OCI-M1 (cell line): Measurements from ENCODE around the gene DHRS7C.
"Not testable (repeated sequence)": the region's sequence is repeated elsewhere in the genome, so short reads cannot be mapped to it uniquely, and the experiment has no call there.

Experiments
- DNase-seq: peaks from one replicate; lab custom pipeline; 2025; lab: John Stamatoyannopoulos, UW

Gene DHRS7C

DNA sequence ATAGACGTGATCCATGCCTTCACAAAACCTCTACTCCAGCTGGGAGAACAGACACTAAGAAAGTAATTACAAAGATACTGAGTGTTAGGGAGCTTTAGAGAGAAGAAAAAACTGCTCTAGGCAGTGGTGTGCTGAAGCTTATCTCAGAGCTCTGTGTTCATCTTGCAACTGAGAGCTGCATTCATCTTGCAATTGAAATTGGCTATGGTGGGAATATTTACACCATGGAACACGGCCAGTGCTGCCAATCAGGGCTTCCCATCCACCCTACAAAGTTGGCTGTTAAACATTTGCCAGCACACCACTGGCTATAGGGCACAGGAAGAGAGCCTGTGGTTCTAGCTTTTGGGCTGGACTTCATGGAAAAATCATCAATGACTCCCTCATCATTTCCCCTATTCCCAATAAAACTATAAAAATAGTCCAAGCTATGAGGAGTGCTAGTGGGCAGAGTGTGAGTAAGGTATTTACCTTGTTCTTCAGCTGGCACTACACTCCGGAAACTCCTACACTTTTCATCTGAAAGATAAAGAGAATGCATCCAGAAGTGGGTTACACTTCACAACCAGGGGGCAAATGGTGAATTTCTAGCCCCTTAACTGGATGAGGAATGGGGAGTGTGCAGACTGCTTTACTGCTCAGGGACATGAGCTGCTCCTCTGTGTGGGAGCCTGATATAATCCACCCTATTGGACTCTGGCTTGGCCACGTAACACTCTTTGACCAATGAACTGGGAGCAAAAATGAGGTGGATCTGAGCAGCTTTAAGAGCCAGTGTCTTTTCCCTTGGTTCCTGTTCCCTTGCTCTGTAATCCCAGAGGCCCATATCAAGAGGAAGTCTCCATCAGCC lies 18.9 kb upstream of the DHRS7C start:
- DNase-seq = no peak

DNA sequence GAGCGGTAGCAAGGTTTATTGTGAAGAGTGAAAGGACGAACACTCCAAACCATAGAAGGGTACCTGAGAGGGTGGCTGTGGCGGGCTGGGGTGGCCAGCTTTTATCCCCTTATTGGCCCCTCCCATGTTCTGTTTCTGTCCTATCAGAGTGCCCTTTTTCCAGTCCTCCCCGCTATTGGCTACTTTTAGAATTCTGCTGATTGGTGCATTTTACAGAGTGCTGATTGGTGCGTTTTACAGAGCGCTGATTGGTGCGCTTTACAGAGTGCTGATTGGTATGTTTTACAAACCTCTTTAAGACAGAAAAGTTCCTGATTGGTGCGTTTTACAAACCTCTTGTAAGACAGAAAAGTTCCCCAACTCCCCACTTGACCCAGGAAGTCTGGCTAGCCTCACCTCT lies 18.0 kb upstream of the DHRS7C start:
- no peak for DNase-seq

DNA sequence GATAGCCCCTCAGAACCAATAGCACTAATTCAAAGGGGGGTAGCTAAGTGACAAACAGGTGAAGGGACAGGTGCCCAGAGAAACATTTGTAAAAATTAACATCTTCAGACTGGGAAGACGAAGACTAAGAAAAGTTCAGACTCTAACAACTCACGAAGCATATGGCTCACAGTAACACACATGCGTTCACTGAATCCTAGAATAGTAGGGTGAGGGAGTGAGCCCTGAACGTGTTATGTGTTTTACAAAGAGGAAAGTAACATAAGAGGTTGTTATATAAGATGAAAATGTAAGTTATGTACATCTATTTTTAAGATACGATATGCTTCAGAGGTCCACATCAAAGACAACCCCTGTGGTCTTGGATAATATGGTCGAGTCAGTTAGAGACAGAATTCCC lies 15.3 kb upstream of the DHRS7C start:
- DNase-seq = no peak

DNA sequence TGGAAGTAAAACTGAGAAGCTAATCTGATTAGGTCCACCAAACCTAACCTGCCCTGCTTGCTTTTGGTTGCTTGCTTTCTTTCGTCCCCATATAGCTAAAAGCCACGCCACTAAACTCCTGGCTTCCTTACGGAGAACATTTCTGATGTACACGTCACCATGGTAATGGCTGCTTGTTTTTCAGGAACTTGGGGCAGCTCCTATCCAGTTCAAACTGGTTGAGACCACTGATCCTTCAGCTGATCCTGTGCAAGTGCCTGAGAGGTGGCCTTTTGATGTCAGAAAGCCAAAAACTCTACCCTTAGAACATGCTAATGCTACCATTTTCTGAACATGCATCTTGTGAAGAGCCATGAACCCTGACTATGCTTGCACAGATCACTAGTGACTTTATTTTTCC lies 14.4 kb upstream of the DHRS7C start:
- DNase-seq = peak; percentile 59

DNA sequence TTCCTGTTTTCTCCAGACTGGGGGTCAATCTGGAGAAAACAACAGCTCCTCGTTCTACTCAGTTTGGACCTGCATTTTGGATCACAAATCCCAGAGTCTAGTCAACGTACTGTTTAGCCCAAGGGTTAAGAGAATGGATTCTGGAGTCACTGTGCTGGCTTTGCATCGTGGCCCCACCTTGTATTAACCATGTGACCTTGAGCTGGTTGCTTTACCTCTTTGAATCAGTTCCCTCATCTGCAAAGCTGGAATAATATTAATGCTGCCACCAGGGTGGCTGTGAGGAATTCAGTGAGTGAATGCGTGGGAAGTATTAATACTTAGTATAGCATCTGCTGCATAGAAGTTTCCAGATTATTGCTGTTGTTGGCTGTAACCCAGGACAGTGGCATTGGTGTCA lies 11.3 kb upstream of the DHRS7C start:
- no peak for DNase-seq

DNA sequence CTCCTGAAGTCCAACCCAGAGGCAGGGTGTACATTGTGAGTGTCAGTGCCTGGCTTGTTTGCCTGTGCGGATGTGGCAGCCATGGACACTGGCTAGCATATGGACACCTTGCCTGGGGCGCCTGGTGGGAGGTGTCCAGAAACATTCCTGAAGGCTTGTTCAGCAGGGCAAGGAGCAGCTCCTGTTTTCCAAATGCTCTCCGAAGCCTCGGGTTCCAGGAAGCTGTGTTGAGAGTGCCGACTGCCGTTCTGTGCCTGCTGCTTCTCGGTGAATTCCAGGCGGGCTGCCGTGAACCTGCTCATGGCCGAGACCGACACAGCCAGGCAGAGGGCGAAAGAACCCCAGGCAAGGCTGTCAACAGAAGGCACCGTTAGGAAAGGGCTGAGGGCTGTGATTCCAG lies 10.9 kb upstream of the DHRS7C start:
- no peak for DNase-seq

DNA sequence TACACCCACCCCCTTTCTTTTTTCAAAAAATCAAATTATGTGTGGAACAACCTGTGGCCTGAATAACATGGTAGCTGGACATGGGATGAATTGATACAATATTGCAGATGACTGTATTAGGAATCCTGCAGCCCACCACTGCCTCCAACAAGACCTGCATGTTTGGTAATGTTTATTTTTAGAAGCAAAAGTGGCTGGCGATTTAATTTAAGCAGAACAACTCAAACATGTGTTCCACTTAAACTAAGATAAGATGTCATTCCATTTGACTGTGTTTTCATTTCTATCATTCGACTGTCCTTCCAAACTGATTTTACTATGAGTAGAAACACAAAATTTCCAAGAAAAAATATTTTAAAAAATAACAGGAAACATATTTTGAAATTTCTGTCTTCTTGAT lies 10.1 kb upstream of the DHRS7C start:
- no peak for DNase-seq

DNA sequence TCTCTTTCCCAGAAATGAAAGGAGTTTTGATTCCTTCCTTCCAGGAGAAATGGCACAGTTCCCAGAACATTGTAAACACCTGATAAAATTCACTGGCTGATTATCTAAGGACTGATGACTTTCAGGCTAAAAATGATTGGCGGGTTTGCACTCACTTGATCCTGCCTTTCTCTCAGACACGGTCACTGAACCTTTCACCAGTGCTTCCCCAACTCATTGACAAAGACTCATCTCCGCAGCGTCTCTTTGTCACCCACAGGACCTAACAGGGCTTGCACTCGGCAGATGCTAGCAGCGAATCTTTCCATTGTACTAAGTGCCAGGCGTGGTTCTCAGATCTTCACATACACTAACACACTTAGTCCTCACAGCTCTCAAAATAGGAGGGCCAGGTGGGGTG lies 7.3 kb upstream of the DHRS7C start:
- no peak for DNase-seq

DNA sequence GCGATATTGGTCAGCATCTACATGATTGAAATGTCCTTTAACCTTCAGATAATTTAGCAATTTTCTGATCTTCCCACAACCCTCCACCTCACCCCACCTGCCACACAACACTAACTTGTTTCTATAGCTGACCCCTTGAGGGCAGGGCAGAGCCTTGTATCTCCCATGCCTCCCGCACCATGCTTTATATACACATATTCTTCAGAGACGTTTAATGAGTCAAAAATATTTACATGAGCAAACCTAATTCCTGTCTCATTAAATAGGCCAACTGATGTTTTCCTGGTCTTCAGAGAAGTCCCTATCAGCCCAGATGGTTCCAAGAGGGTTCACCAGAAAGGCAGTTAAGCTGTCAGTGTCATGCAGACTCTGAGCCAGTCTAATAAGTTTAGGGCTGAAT lies 6.6 kb upstream of the DHRS7C start:
- DNase-seq = no peak

DNA sequence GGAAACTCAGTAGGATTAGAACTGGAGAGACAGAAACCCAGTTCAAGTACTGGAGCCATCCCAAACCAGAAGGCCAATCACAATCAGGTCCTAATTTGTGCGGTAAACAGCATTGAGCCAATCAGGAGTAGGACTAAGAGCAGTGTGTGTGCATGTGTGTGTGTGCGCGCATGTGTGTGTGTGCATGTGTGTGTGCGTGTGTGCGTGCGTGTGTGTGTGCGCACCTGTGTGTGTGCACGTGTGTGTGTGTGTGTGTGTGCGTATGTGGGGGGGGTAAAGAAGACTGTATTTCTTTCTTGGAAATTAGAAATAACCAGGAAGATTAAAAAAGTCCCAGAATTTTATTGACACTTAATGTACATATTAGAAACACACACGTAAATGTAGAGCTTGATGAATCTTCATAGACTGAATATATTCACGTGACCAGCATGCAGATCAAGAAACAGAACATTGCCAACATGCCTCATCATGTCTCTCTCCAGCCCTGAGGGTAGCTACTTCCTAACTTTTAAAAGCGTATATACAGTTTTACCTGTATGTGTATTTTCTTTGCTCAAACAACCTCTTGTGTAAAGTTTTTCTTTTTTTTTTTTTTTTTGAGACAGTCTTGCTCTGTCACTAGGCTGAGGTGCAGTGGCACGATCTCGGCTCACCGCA lies 919 bp upstream of the DHRS7C start:
- no peak for DNase-seq

DNA sequence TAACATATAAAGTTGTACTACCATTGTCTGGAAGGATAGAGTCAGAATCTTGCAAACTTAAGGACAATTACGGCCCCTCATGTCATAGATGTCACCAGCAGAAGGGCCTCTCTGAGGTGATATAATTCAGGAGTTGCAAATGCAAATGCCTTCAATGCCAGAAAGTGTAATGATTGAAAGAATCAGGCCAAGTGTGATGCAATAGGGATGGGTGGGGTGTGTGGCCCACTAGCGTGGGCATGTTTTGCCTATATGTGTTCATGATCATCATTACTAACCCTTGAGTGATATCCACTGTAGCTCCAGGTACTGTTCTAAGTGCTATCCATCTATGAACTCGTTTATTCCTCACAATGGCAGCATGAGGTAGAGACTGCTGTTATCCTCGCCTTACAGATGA lies 1.1 kb downstream of the DHRS7C start:
- DNase-seq = no peak

DNA sequence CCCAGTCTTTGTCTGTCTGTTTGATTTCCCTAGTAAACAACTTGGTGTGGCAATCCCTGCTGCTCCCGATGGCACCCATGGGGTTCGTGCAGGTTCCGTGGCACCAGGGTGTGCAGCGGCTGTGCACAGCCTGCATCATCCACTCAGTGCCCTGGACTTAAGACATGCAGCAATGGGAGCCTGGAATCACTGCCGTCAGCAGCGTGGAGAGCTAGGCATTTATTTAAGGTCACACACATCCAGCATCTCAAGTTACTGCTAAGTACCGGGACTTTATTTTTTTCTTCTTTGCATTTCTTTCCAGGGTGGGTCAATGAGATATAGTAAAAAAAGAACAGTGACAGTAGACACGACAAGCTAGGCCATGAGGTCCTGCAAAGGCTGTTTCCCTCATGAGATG lies 2.8 kb downstream of the DHRS7C start:
- no peak for DNase-seq

DNA sequence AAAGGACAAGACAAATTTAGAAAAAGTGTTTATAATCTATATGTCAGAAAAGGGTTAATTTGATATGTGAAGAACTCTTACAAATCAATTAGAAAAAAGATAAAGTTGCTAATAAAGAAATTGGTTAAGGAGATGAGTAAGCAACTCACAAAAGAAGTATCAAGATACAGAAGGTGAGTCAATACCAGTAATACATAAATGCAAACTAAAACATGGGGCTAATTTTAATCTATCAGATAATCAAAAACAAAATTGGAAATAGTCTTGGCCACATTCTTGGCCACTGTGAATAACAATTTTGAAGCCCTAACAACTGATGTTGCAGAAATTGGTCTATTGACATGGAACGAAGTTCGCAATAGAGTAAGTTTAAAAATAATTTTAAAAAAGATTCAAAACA lies 6.8 kb downstream of the DHRS7C start:
- DNase-seq = no peak

DNA sequence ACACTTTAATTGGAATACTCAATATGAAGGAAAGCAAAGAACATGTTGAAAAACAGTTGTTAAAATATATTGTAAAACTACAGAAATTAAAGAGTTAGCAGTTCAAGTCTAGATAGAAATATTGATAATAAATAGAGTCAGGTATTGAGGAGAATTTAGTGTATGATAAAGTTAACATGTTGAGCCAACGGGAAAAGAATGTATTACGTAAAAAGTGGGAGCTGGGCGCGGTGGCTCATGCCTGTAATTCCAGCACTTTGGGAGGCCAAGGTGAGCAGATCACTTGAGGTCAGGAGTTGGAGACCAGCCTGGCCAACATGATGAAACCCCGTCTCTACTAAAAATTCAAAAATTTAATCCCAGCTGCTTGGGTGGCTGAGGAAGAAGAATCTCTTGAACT lies 7.9 kb downstream of the DHRS7C start:
- not testable (repeated sequence) for DNase-seq

DNA sequence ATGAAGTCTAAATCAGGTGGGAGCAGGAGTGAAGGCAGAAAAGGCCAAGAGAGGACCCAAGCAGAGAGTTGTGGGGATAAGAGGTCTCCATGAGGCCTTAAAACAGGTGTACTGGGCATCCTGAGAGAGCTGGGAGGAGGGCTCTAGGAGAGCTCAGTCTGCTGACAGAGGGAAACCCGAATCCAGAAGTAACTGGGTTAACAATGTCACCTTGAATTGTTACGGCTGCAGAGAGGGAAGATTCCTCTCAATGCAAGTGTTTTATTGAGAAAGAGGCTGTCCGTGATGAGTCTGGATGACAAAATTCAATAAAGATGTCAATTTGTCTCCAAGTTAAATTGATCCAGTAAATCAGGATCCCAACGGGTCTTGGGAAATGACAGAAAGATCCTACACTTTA lies 8.3 kb downstream of the DHRS7C start:
- DNase-seq = no peak

DNA sequence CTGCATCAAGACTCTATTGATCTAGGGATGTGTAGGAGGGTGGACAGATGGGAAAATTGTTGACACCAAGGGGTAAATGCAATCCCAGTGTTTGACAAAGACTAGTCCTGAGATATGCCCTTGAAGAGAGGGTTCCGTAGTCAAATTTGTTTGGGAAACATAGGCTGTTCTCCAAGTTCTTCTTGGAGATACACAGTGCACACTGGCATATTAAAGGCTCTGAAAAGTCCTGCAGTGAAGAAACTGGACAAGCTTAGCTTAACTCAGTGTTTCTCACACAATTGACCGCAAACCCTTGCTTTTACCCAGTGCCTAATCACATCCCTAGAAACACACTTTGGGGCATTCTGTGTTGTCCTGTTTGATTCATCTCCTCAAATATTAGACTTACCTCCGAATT lies 10.8 kb downstream of the DHRS7C start:
- no peak for DNase-seq

DNA sequence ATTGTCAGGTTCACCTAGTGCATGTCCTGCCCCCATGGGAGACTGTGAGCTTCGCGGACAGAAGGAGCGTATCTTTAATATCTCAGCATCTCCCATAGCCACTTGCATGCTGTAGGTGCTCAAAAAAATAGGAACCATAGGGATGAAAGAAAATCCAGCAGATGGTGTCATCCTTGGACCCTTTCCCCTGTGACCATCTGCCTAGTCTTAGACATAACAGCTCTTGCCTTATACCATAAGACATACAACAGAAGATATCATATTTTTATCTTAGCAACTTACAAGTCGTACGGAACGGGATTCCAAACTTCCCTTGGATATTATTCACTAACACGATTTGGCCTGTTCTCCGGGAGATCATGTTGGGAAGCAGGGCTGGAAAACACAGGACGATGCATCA lies 14.5 kb downstream of the DHRS7C start:
- no peak for DNase-seq

DNA sequence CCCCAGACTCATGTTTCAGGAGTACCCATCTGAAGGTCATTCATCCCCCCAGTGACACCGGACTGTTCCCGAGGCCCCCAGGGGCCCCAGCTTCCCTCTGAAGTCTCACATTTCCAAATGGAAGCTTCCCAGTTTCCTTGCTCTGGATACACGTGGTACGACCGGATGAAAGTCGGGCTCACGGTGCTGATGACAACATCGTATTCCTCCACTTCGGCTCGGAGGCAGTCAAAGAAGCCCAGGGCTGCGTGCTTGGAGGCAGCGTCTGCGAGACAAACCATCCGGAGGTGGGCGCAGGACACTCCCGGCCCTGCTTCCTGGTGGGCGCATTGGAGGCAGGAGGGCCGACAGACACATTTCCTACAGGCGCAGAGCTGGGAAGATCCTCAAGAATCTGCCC lies 18.7 kb downstream of the DHRS7C start:
- no peak for DNase-seq

DNA sequence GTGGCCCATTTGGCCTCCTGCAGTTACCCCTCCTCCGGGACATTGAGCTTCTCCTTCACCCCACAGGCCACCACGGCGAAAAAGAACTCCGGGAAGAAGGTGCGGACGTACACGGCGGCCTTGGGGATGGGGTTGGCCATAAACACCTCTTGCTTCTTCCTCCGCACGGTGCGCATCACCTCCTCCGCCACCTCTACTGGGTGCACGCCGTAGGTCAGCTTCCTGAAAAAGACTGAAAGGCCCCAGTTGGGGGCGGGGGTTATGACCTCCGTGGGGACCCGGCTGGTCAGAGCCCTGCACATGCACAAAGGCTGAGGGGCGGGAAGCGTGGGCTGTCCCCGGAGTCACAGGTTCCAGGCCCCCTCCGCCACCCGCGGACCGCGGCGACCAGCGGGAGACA lies 19.9 kb downstream of the DHRS7C start:
- no peak for DNase-seq

DNA sequence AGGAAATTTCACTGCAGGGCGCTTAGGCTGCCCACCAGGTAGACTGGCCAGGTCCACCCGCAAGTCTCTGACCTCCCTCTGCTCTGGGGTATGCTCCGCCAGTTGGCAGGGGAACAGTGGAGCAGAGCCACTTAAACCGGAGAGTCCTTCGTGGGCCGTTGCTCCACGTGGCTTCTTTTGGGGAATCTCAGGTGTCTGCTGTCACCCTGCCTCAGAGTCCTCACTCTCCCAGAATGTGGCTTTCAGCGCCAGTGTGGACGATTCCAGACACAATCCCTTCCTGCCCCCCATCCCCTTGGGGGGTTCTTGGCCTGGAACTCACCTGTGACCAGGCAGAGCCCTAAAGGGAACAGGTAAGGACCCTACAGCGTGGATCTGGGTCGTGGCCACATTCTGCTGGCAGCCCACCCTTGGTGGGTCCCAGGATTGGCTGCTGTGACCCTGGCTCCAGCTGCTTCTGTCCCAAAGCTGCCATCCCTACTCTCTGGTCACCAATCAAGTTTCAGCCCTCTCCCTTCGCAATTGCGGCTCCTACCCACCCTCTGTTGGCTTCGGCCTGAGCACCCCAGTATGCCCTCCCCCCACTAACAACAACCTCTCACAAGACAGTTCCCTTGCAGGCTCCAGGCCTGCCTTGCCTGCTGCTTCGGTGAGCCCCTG lies 22.2 kb downstream of the DHRS7C start:
- no peak for DNase-seq

DNA sequence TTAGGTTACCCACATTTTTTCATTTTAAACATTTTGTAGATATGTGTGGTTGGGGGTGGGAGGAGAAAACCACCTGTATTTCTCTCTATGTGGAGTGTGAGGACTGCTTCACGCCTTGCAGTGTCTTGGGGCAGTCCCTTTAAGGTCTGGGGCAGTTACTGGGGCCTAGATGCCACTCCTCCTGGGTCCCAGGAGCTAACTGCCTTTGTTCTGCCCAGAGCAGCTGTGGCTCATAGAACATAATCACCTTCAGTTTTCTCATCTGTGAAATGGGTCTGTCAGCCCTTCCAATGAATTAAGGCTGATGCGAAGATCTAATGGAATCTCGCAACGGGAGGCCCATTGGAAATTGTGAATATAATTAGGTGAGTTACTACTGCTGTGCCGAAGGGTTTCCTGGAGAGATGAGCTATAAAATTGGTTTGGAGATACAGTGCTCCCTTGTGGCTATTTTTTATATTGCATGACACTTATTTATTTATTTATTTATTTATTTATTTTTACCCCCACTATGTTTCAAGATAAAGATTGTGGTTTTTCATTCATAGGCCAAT lies 22.9 kb downstream of the DHRS7C start:
- peak; percentile 44 for DNase-seq

DNA sequence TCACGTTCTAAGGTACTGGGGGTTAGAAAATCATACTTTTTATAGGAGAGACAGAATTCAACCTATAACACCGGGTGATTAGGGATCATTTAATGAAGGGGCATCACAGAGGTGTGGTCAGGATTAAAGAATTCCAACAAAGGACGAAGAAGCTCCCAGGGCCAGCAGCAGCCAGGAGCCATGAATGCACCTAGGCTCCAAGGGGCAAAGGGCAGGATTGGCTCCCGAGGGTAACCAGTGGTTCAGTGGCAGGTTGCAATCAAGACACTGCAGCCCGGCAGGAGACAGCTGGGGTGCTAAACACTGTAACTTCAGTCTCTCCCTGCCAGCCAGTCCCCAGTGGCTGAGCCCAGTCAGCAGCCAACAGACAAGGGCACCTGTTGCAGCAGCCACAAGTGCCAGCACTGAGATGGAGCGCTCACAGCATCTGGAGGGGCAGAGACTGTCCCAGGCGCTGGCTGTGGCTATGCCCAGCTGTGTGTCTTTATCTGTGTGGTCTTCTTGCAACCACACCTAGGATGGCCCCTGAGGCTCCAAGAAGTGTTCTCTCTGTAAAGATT lies 23.9 kb downstream of the DHRS7C start:
- no peak for DNase-seq

DNA sequence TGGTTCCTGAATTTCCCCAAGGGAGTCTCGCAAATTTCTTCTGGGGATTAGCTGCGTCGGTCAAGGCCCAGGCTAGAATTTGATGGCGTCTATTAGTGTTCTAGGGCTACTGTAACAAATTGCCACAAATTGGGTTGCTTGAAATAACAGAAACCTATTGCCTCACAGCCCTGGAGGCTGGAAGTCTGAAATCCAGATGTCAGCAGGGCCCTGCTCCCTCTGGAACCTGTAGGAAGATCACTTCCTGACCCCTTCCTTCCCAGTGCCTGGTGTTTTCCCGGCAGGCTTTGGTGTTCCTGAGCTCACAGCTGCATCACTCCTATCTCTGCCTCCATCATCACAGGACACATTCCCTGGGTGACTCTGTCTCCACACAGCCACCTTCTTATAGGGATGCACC lies 24.4 kb downstream of the DHRS7C start:
- DNase-seq = no peak
